ENCODE results near the gene MAP3K19.
A peak's percentile ranks its signal among the peaks of the same experiment; 100 is the strongest.

The MAP3K19 gene

DNA sequence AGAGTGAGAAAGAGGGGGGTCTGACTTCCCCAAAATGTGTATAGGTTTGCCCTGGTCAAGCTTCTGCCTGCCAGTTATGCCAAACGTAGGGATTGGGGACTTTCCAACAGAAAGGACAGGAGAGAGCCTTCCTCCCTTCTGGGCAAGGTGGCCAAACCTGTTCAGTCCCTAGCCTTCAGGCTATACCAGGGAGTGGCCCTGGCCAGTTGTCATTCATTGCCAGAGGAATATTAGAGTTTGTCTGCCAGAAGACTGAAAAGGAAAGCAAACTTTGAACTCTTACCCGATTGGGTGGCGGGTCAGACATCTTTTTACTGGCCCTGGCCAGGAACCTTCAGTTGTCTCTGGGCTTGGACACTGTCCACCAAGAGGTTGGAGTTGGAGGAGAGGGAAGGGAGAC lies 27.0 kb upstream of the MAP3K19 start:
- Histone ChIP-seq H3K36me3 (ENCODE audit: control insufficient read depth, insufficient read depth, low read length) (no peaks in the 10 kb centered on the region), H3K56ac (ENCODE audit: low read length) (no peak overlapping the region), H2BK15ac (replicated peaks; ENCODE audit: low read depth) (no peak overlapping the region), H3K79me1 (ENCODE audit: low read length) (peaks cover 7% of the 10 kb centered on the region), H4K8ac (ENCODE audit: low read depth, low read length) (no peak overlapping the region), H3K4ac (ENCODE audit: low read depth, low read length) (no peak overlapping the region), H4K5ac (ENCODE audit: low read length) (no peak overlapping the region), H3K4me3 (ENCODE audit: low read length) (no peak overlapping the region), H3K18ac (ENCODE audit: low read length) (no peak overlapping the region), H3K79me2 (ENCODE audit: control insufficient read depth, insufficient read depth, low read length) (no peaks in the 10 kb centered on the region), H2BK120ac (ENCODE audit: low read depth, low read length) (no peak overlapping the region), H3K9ac (ENCODE audit: low read length) (no peak overlapping the region), H3K27me3 (ENCODE audit: insufficient read depth, low read length, poor library complexity) (no peaks in the 10 kb centered on the region), H3K4me2 (ENCODE audit: low read length) (no peak overlapping the region), H3K4me1 (ENCODE audit: control insufficient read depth, low read depth, low read length) (no peaks in the 10 kb centered on the region), H3K27ac (ENCODE audit: low read depth, low read length) (no peak overlapping the region), H2BK5ac (ENCODE audit: low read length) (no peak overlapping the region), H3K23ac (ENCODE audit: low read length) (no peak overlapping the region), H2AK5ac (ENCODE audit: low read length) (no peak overlapping the region)
- no peak for DNase-seq
- whole genome bisulfite sequencing (ENCODE audit: extremely low coverage, insufficient coverage, low lambda C conversion rate), result no CpG with 5 or more reads among the region's 3 CpGs

DNA sequence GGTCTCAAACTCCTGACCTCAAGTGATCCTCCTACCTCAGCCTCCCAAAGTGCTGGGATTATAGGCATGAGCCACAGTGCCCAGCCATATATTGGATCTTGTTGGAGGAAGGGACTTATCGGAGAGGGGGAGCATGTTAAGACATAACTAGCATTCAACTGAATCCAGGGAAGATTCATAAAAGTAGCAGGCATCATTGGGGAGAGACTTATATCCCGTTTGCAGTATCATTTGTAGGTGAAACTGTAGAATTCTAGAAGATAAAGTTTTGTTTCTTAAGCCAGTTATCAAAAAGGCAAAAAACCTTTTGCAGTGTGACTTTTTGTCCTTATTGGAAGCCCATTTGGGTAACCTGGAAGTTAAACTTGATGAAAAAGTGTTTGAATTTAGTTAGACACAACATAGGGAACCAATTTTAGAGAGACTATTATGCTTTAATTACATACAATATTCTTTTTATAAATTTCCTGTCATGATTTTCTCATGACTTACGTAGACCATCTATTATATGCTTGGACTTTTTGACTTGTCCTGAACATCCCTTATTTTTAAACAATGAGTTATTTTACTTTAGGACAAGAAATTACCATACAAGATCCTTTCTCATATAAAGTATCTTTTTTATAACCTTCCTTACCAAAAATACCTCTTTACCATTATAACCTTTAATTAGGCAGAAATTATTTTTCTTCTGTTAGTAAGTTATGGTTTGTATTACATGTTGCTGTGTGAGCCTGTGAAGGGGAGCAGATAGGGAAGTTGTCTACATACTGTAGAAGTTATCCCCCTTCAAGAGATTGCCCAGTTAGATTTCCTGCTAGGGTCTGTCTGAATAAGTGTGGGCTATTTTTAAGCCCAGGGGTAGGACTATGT lies 25.1 kb upstream of the MAP3K19 start:
- Histone ChIP-seq H3K36me3 (ENCODE audit: control insufficient read depth, insufficient read depth, low read length) (no peaks in the 10 kb centered on the region), H3K4me1 (ENCODE audit: control insufficient read depth, low read depth, low read length) (no peaks in the 10 kb centered on the region), H4K8ac (ENCODE audit: low read depth, low read length) (no peak overlapping the region), H3K4me3 (ENCODE audit: low read length) (no peak overlapping the region), H2BK15ac (replicated peaks; ENCODE audit: low read depth) (no peak overlapping the region), H3K23ac (ENCODE audit: low read length) (no peak overlapping the region), H3K79me1 (ENCODE audit: low read length) (peaks cover 9% of the 10 kb centered on the region), H2BK5ac (ENCODE audit: low read length) (no peak overlapping the region), H3K18ac (ENCODE audit: low read length) (no peak overlapping the region), H2AK5ac (ENCODE audit: low read length) (no peak overlapping the region), H2BK120ac (ENCODE audit: low read depth, low read length) (no peak overlapping the region), H3K27me3 (ENCODE audit: insufficient read depth, low read length, poor library complexity) (no peaks in the 10 kb centered on the region), H3K9ac (ENCODE audit: low read length) (no peak overlapping the region), H3K56ac (ENCODE audit: low read length) (no peak overlapping the region), H3K4ac (ENCODE audit: low read depth, low read length) (no peak overlapping the region), H4K5ac (ENCODE audit: low read length) (no peak overlapping the region), H3K4me2 (ENCODE audit: low read length) (no peak overlapping the region), H3K79me2 (ENCODE audit: control insufficient read depth, insufficient read depth, low read length) (peaks cover 3% of the 10 kb centered on the region), H3K27ac (ENCODE audit: low read depth, low read length) (no peak overlapping the region)
- DNase-seq, result peak; percentile 57
- no CpG with 5 or more reads among the region's 3 CpGs for WGBS (ENCODE audit: extremely low coverage, insufficient coverage, low lambda C conversion rate)

DNA sequence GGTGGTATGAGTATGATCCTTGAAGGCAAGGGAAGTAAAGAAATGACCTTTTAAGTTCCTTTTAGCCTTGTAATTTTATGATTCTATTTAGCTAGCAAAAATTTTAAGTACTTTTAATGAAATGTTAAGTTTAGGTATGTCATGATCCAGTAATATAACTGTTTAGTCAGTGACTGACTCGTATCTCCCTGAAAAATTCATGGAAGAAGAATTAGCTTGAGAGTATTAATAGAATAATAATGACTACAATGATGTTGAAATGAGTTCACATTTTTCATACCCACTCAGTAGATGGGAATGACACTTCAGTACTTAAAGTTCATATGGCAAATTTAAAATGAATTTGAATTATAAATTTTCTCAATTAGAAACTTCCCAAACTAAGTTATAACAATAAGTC lies 19.5 kb upstream of the MAP3K19 start:
- Histone ChIP-seq H2AK5ac (ENCODE audit: low read length) (no peak overlapping the region), H3K27ac (ENCODE audit: low read depth, low read length) (no peak overlapping the region), H3K9ac (ENCODE audit: low read length) (no peak overlapping the region), H2BK120ac (ENCODE audit: low read depth, low read length) (no peak overlapping the region), H3K79me1 (ENCODE audit: low read length) (peaks cover 4% of the 10 kb centered on the region), H3K27me3 (ENCODE audit: insufficient read depth, low read length, poor library complexity) (no peaks in the 10 kb centered on the region), H3K79me2 (ENCODE audit: control insufficient read depth, insufficient read depth, low read length) (peaks cover 4% of the 10 kb centered on the region), H3K4me1 (ENCODE audit: control insufficient read depth, low read depth, low read length) (no peaks in the 10 kb centered on the region), H3K4ac (ENCODE audit: low read depth, low read length) (no peak overlapping the region), H3K4me3 (ENCODE audit: low read length) (no peak overlapping the region), H2BK15ac (replicated peaks; ENCODE audit: low read depth) (no peak overlapping the region), H3K18ac (ENCODE audit: low read length) (no peak overlapping the region), H4K5ac (ENCODE audit: low read length) (no peak overlapping the region), H4K8ac (ENCODE audit: low read depth, low read length) (no peak overlapping the region), H2BK5ac (ENCODE audit: low read length) (no peak overlapping the region), H3K56ac (ENCODE audit: low read length) (no peak overlapping the region), H3K36me3 (ENCODE audit: control insufficient read depth, insufficient read depth, low read length) (no peaks in the 10 kb centered on the region), H3K4me2 (ENCODE audit: low read length) (no peak overlapping the region), H3K23ac (ENCODE audit: low read length) (no peak overlapping the region)
- no CpG with 5 or more reads among the region's 1 CpG for WGBS (ENCODE audit: extremely low coverage, insufficient coverage, low lambda C conversion rate)
- no peak for DNase-seq

DNA sequence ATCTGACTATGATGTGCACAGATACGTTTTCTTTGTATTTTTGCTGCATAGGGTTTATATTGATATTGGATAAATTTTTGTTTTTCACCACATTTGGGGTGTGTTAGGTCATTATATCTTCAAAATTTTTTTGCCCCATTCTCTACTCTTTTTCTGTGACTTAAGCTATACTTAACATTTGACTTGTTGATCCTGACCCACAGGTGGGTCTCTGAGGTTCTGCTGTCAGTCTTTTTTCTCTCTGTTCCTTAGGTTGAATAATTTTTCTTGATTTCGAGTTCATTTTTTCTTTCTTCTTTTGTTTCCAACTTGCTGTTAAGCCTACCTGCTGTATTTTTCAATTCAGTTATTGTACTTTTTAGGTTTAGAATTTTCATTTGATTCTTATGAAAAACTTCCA lies 16.9 kb upstream of the MAP3K19 start:
- Histone ChIP-seq H2BK15ac (replicated peaks; ENCODE audit: low read depth) (no peak overlapping the region), H3K4ac (ENCODE audit: low read depth, low read length) (no peak overlapping the region), H3K79me1 (ENCODE audit: low read length) (peaks cover 4% of the 10 kb centered on the region), H3K4me3 (ENCODE audit: low read length) (no peak overlapping the region), H2BK5ac (ENCODE audit: low read length) (no peak overlapping the region), H3K56ac (ENCODE audit: low read length) (no peak overlapping the region), H2AK5ac (ENCODE audit: low read length) (no peak overlapping the region), H3K79me2 (ENCODE audit: control insufficient read depth, insufficient read depth, low read length) (peaks cover 4% of the 10 kb centered on the region), H3K23ac (ENCODE audit: low read length) (no peak overlapping the region), H4K8ac (ENCODE audit: low read depth, low read length) (no peak overlapping the region), H3K4me1 (ENCODE audit: control insufficient read depth, low read depth, low read length) (no peaks in the 10 kb centered on the region), H3K27ac (ENCODE audit: low read depth, low read length) (no peak overlapping the region), H4K5ac (ENCODE audit: low read length) (no peak overlapping the region), H3K36me3 (ENCODE audit: control insufficient read depth, insufficient read depth, low read length) (no peaks in the 10 kb centered on the region), H3K27me3 (ENCODE audit: insufficient read depth, low read length, poor library complexity) (no peaks in the 10 kb centered on the region), H2BK120ac (ENCODE audit: low read depth, low read length) (no peak overlapping the region), H3K18ac (ENCODE audit: low read length) (no peak overlapping the region), H3K9ac (ENCODE audit: low read length) (no peak overlapping the region), H3K4me2 (ENCODE audit: low read length) (no peak overlapping the region)
- WGBS (ENCODE audit: extremely low coverage, insufficient coverage, low lambda C conversion rate), result no CpG with 5 or more reads among the region's 2 CpGs
- no peak for DNase-seq

DNA sequence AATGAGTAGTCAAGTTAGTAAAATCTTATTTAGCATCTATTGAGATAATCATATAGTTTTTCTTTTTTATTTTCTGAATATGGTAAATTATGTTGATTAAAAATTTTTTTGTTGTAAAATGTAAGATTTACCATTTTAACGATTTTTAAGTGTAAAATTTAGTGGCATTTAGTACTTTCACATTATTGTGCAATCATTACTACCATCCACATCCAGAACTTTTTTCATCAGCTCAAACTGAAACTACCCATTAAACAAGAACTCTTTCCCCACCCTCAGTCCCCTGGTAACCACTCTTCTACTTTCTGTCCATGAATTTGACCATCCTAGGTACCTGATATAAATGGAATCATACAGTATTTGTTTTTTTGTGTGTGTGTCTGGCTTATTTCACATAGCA lies 16.0 kb upstream of the MAP3K19 start:
- Histone ChIP-seq H2BK120ac (ENCODE audit: low read depth, low read length) (no peak overlapping the region), H3K56ac (ENCODE audit: low read length) (no peak overlapping the region), H3K4me2 (ENCODE audit: low read length) (no peak overlapping the region), H3K4ac (ENCODE audit: low read depth, low read length) (no peak overlapping the region), H4K8ac (ENCODE audit: low read depth, low read length) (no peak overlapping the region), H3K9ac (ENCODE audit: low read length) (no peak overlapping the region), H3K27ac (ENCODE audit: low read depth, low read length) (no peak overlapping the region), H3K79me2 (ENCODE audit: control insufficient read depth, insufficient read depth, low read length) (peaks cover 4% of the 10 kb centered on the region), H4K5ac (ENCODE audit: low read length) (no peak overlapping the region), H3K27me3 (ENCODE audit: insufficient read depth, low read length, poor library complexity) (no peaks in the 10 kb centered on the region), H3K18ac (ENCODE audit: low read length) (no peak overlapping the region), H2AK5ac (ENCODE audit: low read length) (no peak overlapping the region), H2BK5ac (ENCODE audit: low read length) (no peak overlapping the region), H3K36me3 (ENCODE audit: control insufficient read depth, insufficient read depth, low read length) (no peaks in the 10 kb centered on the region), H3K4me1 (ENCODE audit: control insufficient read depth, low read depth, low read length) (no peaks in the 10 kb centered on the region), H3K4me3 (ENCODE audit: low read length) (no peak overlapping the region), H2BK15ac (replicated peaks; ENCODE audit: low read depth) (no peak overlapping the region), H3K79me1 (ENCODE audit: low read length) (peaks cover 4% of the 10 kb centered on the region), H3K23ac (ENCODE audit: low read length) (no peak overlapping the region)
- 100% methylated on average over 1 of the region's 1 CpG for WGBS (ENCODE audit: extremely low coverage, insufficient coverage, low lambda C conversion rate)
- DNase-seq, result no peak

DNA sequence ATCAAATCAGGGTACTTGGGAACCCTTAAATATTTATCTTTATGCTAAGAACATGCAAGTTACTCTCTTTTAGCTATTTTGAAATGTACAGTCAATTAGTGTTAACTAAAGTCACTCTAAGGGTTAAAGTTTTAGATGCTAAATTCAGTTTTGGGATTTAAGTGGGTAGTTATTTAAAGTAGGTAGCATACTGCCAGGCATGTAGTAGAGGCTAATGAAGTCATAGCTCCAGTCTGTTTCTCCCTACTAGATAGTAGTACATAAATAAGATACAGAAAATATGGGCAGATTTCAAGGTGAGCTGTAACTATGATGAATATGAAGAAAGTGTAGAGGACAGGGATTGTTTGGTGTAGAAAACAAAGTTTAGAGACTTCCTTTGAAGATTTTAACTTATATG lies 12.3 kb upstream of the MAP3K19 start:
- DNase-seq, result no peak
- H3K56ac ChIP-seq (ENCODE audit: low read length), result no peak overlapping the region
- no peak overlapping the region for H3K18ac ChIP-seq (ENCODE audit: low read length)
- H3K79me2 ChIP-seq (ENCODE audit: control insufficient read depth, insufficient read depth, low read length), result peaks cover 4% of the 10 kb centered on the region
- H3K4me3 ChIP-seq (ENCODE audit: low read length), result no peak overlapping the region
- H3K4ac ChIP-seq (ENCODE audit: low read depth, low read length), result no peak overlapping the region
- no peak overlapping the region for H4K8ac ChIP-seq (ENCODE audit: low read depth, low read length)
- no peak overlapping the region for H3K27ac ChIP-seq (ENCODE audit: low read depth, low read length)
- H3K4me1 ChIP-seq (ENCODE audit: control insufficient read depth, low read depth, low read length), result no peaks in the 10 kb centered on the region
- H3K36me3 ChIP-seq (ENCODE audit: control insufficient read depth, insufficient read depth, low read length), result no peaks in the 10 kb centered on the region
- H3K79me1 ChIP-seq (ENCODE audit: low read length), result no peaks in the 10 kb centered on the region
- no peak overlapping the region for H2AK5ac ChIP-seq (ENCODE audit: low read length)
- no peak overlapping the region for H3K23ac ChIP-seq (ENCODE audit: low read length)
- H2BK15ac ChIP-seq (replicated peaks; ENCODE audit: low read depth), result no peak overlapping the region
- H3K9ac ChIP-seq (ENCODE audit: low read length), result no peak overlapping the region
- no peak overlapping the region for H4K5ac ChIP-seq (ENCODE audit: low read length)
- no peaks in the 10 kb centered on the region for H3K27me3 ChIP-seq (ENCODE audit: insufficient read depth, low read length, poor library complexity)
- H2BK5ac ChIP-seq (ENCODE audit: low read length), result no peak overlapping the region
- H2BK120ac ChIP-seq (ENCODE audit: low read depth, low read length), result no peak overlapping the region
- H3K4me2 ChIP-seq (ENCODE audit: low read length), result no peak overlapping the region
